ENCODE results near the gene TEKT1.

DNA sequence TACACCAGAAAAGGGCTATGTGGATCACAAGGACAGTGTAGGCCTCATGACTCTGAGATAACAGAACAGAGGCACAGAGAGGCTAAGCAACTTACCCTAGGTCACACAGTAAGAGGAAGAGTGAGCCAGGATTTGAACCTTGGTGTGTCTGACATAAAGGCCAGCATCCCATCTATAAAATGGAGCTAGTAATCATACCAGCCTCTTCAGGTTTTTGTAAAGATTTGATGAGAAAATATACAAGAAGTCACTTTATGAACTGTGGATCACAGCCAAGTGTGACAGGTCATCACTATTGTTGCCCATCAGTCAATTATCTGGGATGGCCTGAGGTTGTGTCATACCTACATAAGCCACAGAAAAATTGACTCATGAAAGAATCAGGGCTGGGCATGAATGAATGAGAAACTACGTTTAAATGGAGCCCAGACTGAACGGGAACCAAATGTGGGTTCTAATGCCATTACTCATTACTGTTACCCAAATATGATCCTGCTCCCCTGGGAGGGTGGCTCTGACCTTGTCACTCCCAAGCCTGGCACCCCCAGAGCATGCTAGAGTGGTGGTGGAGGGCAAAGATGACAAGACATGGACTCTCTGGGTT lies 34.5 kb downstream of the TEKT1 start:
- TF ChIP-seq, protein P1, sequence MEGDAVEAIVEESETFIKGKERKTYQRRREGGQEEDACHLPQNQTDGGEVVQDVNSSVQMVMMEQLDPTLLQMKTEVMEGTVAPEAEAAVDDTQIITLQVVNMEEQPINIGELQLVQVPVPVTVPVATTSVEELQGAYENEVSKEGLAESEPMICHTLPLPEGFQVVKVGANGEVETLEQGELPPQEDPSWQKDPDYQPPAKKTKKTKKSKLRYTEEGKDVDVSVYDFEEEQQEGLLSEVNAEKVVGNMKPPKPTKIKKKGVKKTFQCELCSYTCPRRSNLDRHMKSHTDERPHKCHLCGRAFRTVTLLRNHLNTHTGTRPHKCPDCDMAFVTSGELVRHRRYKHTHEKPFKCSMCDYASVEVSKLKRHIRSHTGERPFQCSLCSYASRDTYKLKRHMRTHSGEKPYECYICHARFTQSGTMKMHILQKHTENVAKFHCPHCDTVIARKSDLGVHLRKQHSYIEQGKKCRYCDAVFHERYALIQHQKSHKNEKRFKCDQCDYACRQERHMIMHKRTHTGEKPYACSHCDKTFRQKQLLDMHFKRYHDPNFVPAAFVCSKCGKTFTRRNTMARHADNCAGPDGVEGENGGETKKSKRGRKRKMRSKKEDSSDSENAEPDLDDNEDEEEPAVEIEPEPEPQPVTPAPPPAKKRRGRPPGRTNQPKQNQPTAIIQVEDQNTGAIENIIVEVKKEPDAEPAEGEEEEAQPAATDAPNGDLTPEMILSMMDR (conservative IDR thresholded peaks at IDR 0.05 in 1 of 2, IDR thresholded peaks at IDR 0.05 in 1 of 2; ENCODE audit: extremely low read depth in 1 of 2, insufficient read depth in 1 of 2, low read depth in 1 of 2, low read length in 2 of 2) = no peak
- TF ChIP-seq EZH2 (IDR thresholded peaks at IDR 0.05; ENCODE audit: borderline replicate concordance, low read length) = no peak
